GM12878 (cell line): ENCODE data around the gene C16orf87. TPM values are rescaled to one million over a fixed set of nuclear protein-coding genes. Genes with fewer than 3 reads are reported as not detected.

Experiments
- ATAC-seq: fragments of 200-7000 bp; cut with Tn5 transposase; 3 replicates; pipeline ENCODE4 v1.9.1; 2020; ENCODE audit warnings: mild to moderate bottlenecking, moderate library complexity
- BruUV-seq: library from RNA; stranded (reverse); fragments of 400-500 nt; replicated peaks from 2 replicates; lab custom pipeline; 2021; lab: Mats Ljungman, UMichigan
- CTCF ChIA-PET: fragments of 300-600 bp; sonication (Branson Sonifier 250); formaldehyde crosslinking; extraction: SDS; loops from one replicate; lab custom pipeline; 2021; ENCODE audit warnings: inconsistent platforms; lab: Yijun Ruan, JAX
- POLR2A ChIA-PET: fragments of 350-600 bp; formaldehyde crosslinking; extraction: SDS; loops from one replicate; lab custom pipeline; 2021; ENCODE audit warnings: inconsistent platforms; lab: Charles Lee
- RAD21 ChIA-PET: fragments of 300-600 bp; sonication (Branson Sonifier 250); formaldehyde crosslinking; loops from one replicate; lab custom pipeline; 2023; ENCODE audit warnings: antibody characterized with exemption; ENCODE audit not compliant: unreplicated experiment; lab: Charles Lee
- SMC1A ChIA-PET: fragments of 300-600 bp; sonication (Branson Sonifier 250); formaldehyde crosslinking; loops from one replicate; lab custom pipeline; 2023; ENCODE audit not compliant: unreplicated experiment, uncharacterized antibody; lab: Charles Lee
- DNase-seq: peaks from one replicate; pipeline ENCODE4 v3.0.0-alpha.2; 2011; ENCODE audit warnings: low read depth, low spot score
- FAIRE-seq: peaks from 3 replicates; lab custom pipeline; 2011; peaks lifted over from hg19 to GRCh38; lab: Jason Lieb, UNC
- H2AFZ ChIP-seq: 2 replicates; pipeline ENCODE4 v1.6.0; 2011; ENCODE audit warnings: low read depth, low read length, control low read depth; ENCODE audit not compliant: control insufficient read depth
- H3K27ac ChIP-seq: 2 replicates; pipeline ENCODE4 v1.5.1; 2011; ENCODE audit warnings: control low read depth; ENCODE audit not compliant: control insufficient read depth, insufficient read depth
- H3K27me3 ChIP-seq, 2 experiments: replicated peaks in 1 of 2; 2 replicates each; pipeline versions ENCODE4 v1.6.0 to v1.6.1; 2011; ENCODE audit warnings: low read length in 1 of 2; ENCODE audit not compliant: control insufficient read depth in 2 of 2, insufficient read depth in 2 of 2
- H3K36me3 ChIP-seq, 2 experiments: 2 replicates each; pipeline ENCODE4 v1.5.1; 2011; ENCODE audit warnings: low read length in 1 of 2; ENCODE audit not compliant: control insufficient read depth in 2 of 2, insufficient read depth in 2 of 2
- H3K4me1 ChIP-seq: 2 replicates; pipeline ENCODE4 v1.6.1; 2011; ENCODE audit warnings: mild to moderate bottlenecking, low read length, moderate library complexity, mixed read lengths; ENCODE audit not compliant: control insufficient read depth, insufficient read depth
- H3K4me2 ChIP-seq: 2 replicates; pipeline ENCODE4 v1.6.0; 2011; ENCODE audit warnings: control low read depth; ENCODE audit not compliant: control insufficient read depth, insufficient read depth
- H3K4me3 ChIP-seq: fragments of 200-600 bp; sonication (generic); 2 replicates; pipeline ENCODE4 v1.5.1; 2016
- H3K79me2 ChIP-seq: 2 replicates; pipeline ENCODE4 v1.6.0; 2011; ENCODE audit warnings: low read length; ENCODE audit not compliant: control insufficient read depth, insufficient read depth
- H3K9ac ChIP-seq: 2 replicates; pipeline ENCODE4 v1.8.0; 2011; ENCODE audit warnings: low read length, control low read depth, mixed read lengths; ENCODE audit not compliant: control insufficient read depth, insufficient read depth
- H3K9me3 ChIP-seq: replicated peaks from 3 replicates; pipeline ENCODE4 v1.5.1; 2011; ENCODE audit warnings: mild to moderate bottlenecking, low read length; ENCODE audit not compliant: control insufficient read depth, insufficient read depth
- H4K20me1 ChIP-seq: 2 replicates; pipeline ENCODE4 v1.6.0; 2011; ENCODE audit not compliant: control insufficient read depth, insufficient read depth
- CHD1 ChIP-seq: IDR thresholded peaks from 2 replicates; pipeline ENCODE4 v1.6.1; 2012; ENCODE audit warnings: low read depth, low read length, improper control_type of control experiment
- CHD2 ChIP-seq: IDR thresholded peaks from 2 replicates; pipeline ENCODE4 v1.6.1; 2011; ENCODE audit warnings: low read depth, low read length, improper control_type of control experiment, borderline replicate concordance
- CHD4 ChIP-seq: fragments of 200-600 bp; sonication (generic); IDR thresholded peaks from 2 replicates; pipeline ENCODE4 v1.6.1; 2016; ENCODE audit warnings: mild to moderate bottlenecking
- GABPA ChIP-seq: IDR thresholded peaks from 2 replicates; pipeline ENCODE4 v1.6.1; 2014; ENCODE audit warnings: antibody characterized with exemption, low read depth, mild to moderate bottlenecking, inconsistent platforms
- KLF5 ChIP-seq: fragments of 450-650 bp; IDR thresholded peaks from 2 replicates; pipeline ENCODE4 v1.6.1; 2014; ENCODE audit warnings: mild to moderate bottlenecking; ENCODE audit not compliant: partially characterized antibody
- MTA3 ChIP-seq: IDR thresholded peaks from 2 replicates; pipeline ENCODE4 v1.6.1; 2012; ENCODE audit warnings: low read length, inconsistent platforms, borderline replicate concordance
- PAX5 ChIP-seq: IDR thresholded peaks from 2 replicates; pipeline ENCODE4 v1.6.1; 2011; ENCODE audit warnings: low read depth, low read length, borderline replicate concordance
- POLR2AphosphoS2 ChIP-seq: IDR thresholded peaks from 2 replicates; pipeline ENCODE4 v1.6.1; 2011; ENCODE audit warnings: low read depth, mild to moderate bottlenecking, low read length, improper control_type of control experiment, moderate library complexity
- RAD21 ChIP-seq: IDR thresholded peaks from 2 replicates; pipeline ENCODE4 v1.6.1; 2011; ENCODE audit warnings: mild to moderate bottlenecking, low read depth, low read length, moderate library complexity; ENCODE audit not compliant: insufficient read depth
- RBBP5 ChIP-seq: fragments of 200-600 bp; sonication (generic); conservative IDR thresholded peaks from 2 replicates; pipeline ENCODE4 v1.6.1; 2016
- SIN3A ChIP-seq: IDR thresholded peaks from 2 replicates; pipeline ENCODE4 v1.6.1; 2012; ENCODE audit warnings: low read depth, low read length, improper control_type of control experiment
- SREBF2 ChIP-seq: IDR thresholded peaks from 2 replicates; pipeline ENCODE4 v1.6.1; 2012; ENCODE audit warnings: mild to moderate bottlenecking, low read length
- YY1 ChIP-seq: IDR thresholded peaks from 2 replicates; pipeline ENCODE4 v1.6.1; 2011; ENCODE audit warnings: low read depth, mild to moderate bottlenecking, low read length
- ZNF384 ChIP-seq: IDR thresholded peaks from 2 replicates; pipeline ENCODE4 v1.6.1; 2012; ENCODE audit warnings: low read depth, mild to moderate bottlenecking, low read length, improper control_type of control experiment, borderline replicate concordance
- WGBS: methylation state at CpG from one replicate; pipeline ENCODE4 v1.1.6; 2016; ENCODE audit warnings: low lambda C conversion rate; ENCODE audit not compliant: insufficient replicate concordance, insufficient coverage; ENCODE audit errors: missing lambda C conversion rate; 5-methylcytosine and 5-hydroxymethylcytosine counted together
- in situ Hi-C: fragments of 300-500 bp; cut with MboI; formaldehyde crosslinking; loops from 9 replicates; pipeline ENCODE4 v1.14.3; 2018; ENCODE audit warnings: mixed read lengths
- intact Hi-C: fragments of 100-400 bp; cut with micrococcal nuclease; formaldehyde crosslinking; loops from one replicate; pipeline ENCODE4 v1.14.2; 2022; ENCODE audit not compliant: unreplicated experiment
- polyA plus RNA-seq, 11 experiments: library from polyadenylated mRNA; depleted of rRNA in 4 of 11; unstranded in 6 of 11; stranded (reverse) in 5 of 11; fragments of >200 nt; fragmentation: Nextera tagmentation in 4 of 11; fragmentation: Illumina TruSeq in 1 of 11; extraction: Ambion mirVana in 4 of 11; extraction: Trizol in 1 of 11; gene quantifications; 1 replicate in 1 of 11; 2 replicates in 10 of 11; pipeline versions ENCODE4 v1.2.1 to v1.2.3, GENCODE V29; 2011 to 2016; ENCODE audit warnings: inconsistent platforms in 2 of 11, missing spikeins in 2 of 11, low read depth in 1 of 11
- total RNA-seq, 4 experiments: library from RNA; depleted of rRNA in 3 of 4; stranded (reverse); fragments of >200 nt in 3 of 4; fragmentation: Illumina TruSeq in 1 of 4; extraction: Trizol in 1 of 4; gene quantifications; 2 replicates each; pipeline versions ENCODE4 v1.2.1 to v1.2.3, GENCODE V29; 2013 to 2021
- TF ChIP-seq, protein P1 (sequence below): fragments of 450-650 bp; IDR thresholded peaks from 2 replicates; pipeline ENCODE4 v1.6.1; 2018; ENCODE audit warnings: borderline replicate concordance, mild to moderate bottlenecking; ENCODE audit not compliant: partially characterized antibody
- TF ChIP-seq, protein P2 (sequence below): fragments of 450-650 bp; conservative IDR thresholded peaks from 2 replicates; pipeline ENCODE4 v1.6.1; 2017; ENCODE audit warnings: mild to moderate bottlenecking, moderate library complexity

C16orf87 gene
- total and polyA plus RNA-seq, 10 of the 15 experiments (the other 5 are each of a cell fraction or from before 2014, with no cell fraction given), result 18.4 to 72.6 (median 31.0) TPM

DNA sequence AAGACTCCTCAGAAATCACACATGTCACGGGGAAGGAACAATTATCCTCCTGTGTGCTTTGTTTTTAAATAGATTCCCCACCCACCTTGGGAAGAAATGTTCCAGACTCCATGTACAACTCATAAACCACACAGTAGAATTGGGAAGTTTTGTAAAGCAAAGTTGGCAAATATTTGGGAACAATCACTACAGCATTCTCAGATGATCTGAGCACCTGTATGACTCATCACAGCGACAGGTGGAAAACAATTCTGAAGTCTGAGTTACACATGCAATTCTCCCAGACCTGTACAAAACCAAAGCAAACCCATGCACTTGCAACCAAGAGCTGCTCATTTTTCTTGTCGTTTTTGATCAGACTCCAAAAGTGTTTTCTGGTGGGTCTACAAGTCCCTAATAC lies 68.4 kb downstream of the C16orf87 start:
- TF ChIP-seq CHD1 (no peak), CHD4 (no peak)
- TF ChIP-seq, protein P1, sequence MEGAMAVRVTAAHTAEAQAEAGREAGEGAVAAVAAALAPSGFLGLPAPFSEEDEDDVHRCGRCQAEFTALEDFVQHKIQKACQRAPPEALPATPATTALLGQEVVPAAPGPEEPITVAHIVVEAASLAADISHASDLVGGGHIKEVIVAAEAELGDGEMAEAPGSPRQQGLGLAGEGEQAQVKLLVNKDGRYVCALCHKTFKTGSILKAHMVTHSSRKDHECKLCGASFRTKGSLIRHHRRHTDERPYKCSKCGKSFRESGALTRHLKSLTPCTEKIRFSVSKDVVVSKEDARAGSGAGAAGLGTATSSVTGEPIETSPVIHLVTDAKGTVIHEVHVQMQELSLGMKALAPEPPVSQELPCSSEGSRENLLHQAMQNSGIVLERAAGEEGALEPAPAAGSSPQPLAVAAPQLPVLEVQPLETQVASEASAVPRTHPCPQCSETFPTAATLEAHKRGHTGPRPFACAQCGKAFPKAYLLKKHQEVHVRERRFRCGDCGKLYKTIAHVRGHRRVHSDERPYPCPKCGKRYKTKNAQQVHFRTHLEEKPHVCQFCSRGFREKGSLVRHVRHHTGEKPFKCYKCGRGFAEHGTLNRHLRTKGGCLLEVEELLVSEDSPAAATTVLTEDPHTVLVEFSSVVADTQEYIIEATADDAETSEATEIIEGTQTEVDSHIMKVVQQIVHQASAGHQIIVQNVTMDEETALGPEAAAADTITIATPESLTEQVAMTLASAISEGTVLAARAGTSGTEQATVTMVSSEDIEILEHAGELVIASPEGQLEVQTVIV, result no peak
- Histone ChIP-seq H3K79me2 (no peaks in the 10 kb centered on the region), H3K9me3 (no peaks in the 10 kb centered on the region), H3K4me1 (peaks cover 9% of the 10 kb centered on the region), H3K4me2 (no peak overlapping the region), H3K4me3 (no peak overlapping the region), H3K27ac (no peak overlapping the region), H2AFZ (no peak overlapping the region), H3K27me3 (no peaks in the 10 kb centered on the region), H3K9ac (no peak overlapping the region), H3K36me3 (no peaks in the 10 kb centered on the region), H4K20me1 (no peaks in the 10 kb centered on the region)
- CTCF ChIA-PET, result no interaction called here
- BruUV-seq, result no TSS peak
- intact Hi-C loops (no loop called here), in situ Hi-C loops (no loop called here)
- whole genome bisulfite sequencing, result 46% methylated on average over 3 of the region's 3 CpGs
- POLR2A ChIA-PET, result no interaction called here
- SMC1A ChIA-PET, result no interaction called here
- no peak for FAIRE-seq
- RAD21 ChIA-PET, result no interaction called here
- ATAC-seq, result no peak
- no peak for DNase-seq

DNA sequence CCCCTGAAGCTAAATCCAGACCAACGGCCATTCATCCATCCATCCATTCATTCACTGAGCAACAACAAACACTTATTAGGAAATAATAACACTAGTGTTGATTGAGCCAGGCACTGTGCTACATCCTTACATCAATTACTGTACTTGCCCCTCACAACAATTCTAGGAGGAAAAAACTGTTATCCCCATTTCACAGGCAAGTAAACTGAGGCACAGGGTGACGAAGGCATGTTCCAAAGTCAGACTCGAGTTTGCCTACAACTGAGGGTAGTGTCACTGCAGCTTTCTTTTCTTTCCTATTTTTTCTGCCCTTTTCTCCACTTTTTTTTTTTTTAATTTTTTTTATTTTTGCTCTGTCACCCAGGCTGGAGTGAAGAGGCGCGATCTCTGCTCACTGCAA lies 71.7 kb downstream of the C16orf87 start:
- Histone ChIP-seq H3K36me3 (no peaks in the 10 kb centered on the region), H3K27me3 (no peaks in the 10 kb centered on the region), H4K20me1 (no peaks in the 10 kb centered on the region), H3K4me2 (no peak overlapping the region), H2AFZ (no peak overlapping the region), H3K4me3 (no peak overlapping the region), H3K4me1 (peaks cover 3% of the 10 kb centered on the region), H3K27ac (no peak overlapping the region), H3K79me2 (no peaks in the 10 kb centered on the region), H3K9me3 (no peaks in the 10 kb centered on the region), H3K9ac (no peak overlapping the region)
- ChIA-PET RAD21 (no interaction called here), SMC1A (no interaction called here), CTCF (no interaction called here), POLR2A (no interaction called here)
- intact Hi-C loops, result no loop called here
- 67% methylated on average over 5 of the region's 5 CpGs for WGBS
- FAIRE-seq, result no peak
- in situ Hi-C loops, result no loop called here
- DNase-seq, result no peak
- no TSS peak for BruUV-seq
- no peak for ATAC-seq
- TF ChIP-seq ZNF384 (no peak), PAX5 (no peak), YY1 (no peak), SREBF2 (no peak), RBBP5 (no peak), POLR2AphosphoS2 (no peak), CHD2 (no peak), MTA3 (no peak), SIN3A (no peak), RAD21 (no peak), GABPA (no peak), KLF5 (no peak)
- TF ChIP-seq, protein P2, sequence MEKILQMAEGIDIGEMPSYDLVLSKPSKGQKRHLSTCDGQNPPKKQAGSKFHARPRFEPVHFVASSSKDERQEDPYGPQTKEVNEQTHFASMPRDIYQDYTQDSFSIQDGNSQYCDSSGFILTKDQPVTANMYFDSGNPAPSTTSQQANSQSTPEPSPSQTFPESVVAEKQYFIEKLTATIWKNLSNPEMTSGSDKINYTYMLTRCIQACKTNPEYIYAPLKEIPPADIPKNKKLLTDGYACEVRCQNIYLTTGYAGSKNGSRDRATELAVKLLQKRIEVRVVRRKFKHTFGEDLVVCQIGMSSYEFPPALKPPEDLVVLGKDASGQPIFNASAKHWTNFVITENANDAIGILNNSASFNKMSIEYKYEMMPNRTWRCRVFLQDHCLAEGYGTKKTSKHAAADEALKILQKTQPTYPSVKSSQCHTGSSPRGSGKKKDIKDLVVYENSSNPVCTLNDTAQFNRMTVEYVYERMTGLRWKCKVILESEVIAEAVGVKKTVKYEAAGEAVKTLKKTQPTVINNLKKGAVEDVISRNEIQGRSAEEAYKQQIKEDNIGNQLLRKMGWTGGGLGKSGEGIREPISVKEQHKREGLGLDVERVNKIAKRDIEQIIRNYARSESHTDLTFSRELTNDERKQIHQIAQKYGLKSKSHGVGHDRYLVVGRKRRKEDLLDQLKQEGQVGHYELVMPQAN, result no peak
